Activated T-cell treated with anti-CD3 and anti-CD28 coated beads, Interleukin-2, amount 50 U/mL, for 72 hours (primary cell): ENCODE results near the gene ATXN2. TPM values are rescaled to one million over a fixed set of nuclear protein-coding genes. Genes with fewer than 3 reads are reported as not detected.
"Not testable (repeated sequence)": the region's sequence is repeated elsewhere in the genome, so short reads cannot be mapped to it uniquely, and the experiment has no call there.

Source experiments
- ATAC-seq, 2 donors: fragments of 150-1000 bp; cut with Tn5 transposase; replicated peaks in 1 of 2; 2 replicates each; pipeline ENCODE4 v1.10.0; 2021; ENCODE audit warnings: moderate library complexity in 2 of 2, mild to moderate bottlenecking in 1 of 2
- DNase-seq, 2 donors: peaks; one replicate each; pipeline ENCODE4 v3.0.0; 2021 to 2022; ENCODE audit warnings: mixed read lengths in 1 of 2
- H3K27ac Mint-ChIP-seq: one replicate; pipeline ENCODE4 v1.8.0; 2022; ENCODE audit warnings: mild to moderate bottlenecking, moderate library complexity, mixed read lengths
- H3K27me3 Mint-ChIP-seq: one replicate; pipeline ENCODE4 v1.8.0; 2022; ENCODE audit warnings: low read depth, mixed read lengths
- H3K36me3 Mint-ChIP-seq, 2 donors: one replicate each; pipeline ENCODE4 v1.8.0; 2022; ENCODE audit warnings: mixed read lengths in 2 of 2, mild to moderate bottlenecking in 1 of 2; ENCODE audit not compliant: insufficient read depth in 2 of 2
- H3K4me1 Mint-ChIP-seq: one replicate; pipeline ENCODE4 v1.8.0; 2022; ENCODE audit warnings: low read depth, mixed read lengths
- H3K4me3 Mint-ChIP-seq, 2 donors: one replicate each; pipeline ENCODE4 v1.8.0; 2022; ENCODE audit warnings: mild to moderate bottlenecking in 2 of 2, mixed read lengths in 2 of 2, moderate library complexity in 2 of 2
- H3K9me3 Mint-ChIP-seq, 2 donors: one replicate each; pipeline ENCODE4 v1.8.0; 2022; ENCODE audit warnings: mixed read lengths in 2 of 2
- total RNA-seq, 2 donors: library from RNA; stranded (reverse); gene quantifications; one replicate each; pipeline ENCODE4 v1.2.3, GENCODE V29; 2022

The ATXN2 gene
- total RNA-seq, 2 donors from 2014 or later, result 45.4 to 47.9 TPM

GRCh38 chr12:111595341-111595835 lies 3.7 kb downstream of the ATXN2 start:
- Mint-ChIP-seq H3K4me1 (peaks cover 43% of the 10 kb centered on the region), H3K4me3 (peak overlapping the region; percentile 6 to 44)
- H3K27me3 Mint-ChIP-seq, DNase-seq, H3K27ac Mint-ChIP-seq, ATAC-seq, H3K36me3 Mint-ChIP-seq, H3K9me3 Mint-ChIP-seq: not testable (repeated sequence)

GRCh38 chr12:111591399-111592010 lies 7.6 kb downstream of the ATXN2 start:
- ATAC-seq, DNase-seq, H3K4me3 Mint-ChIP-seq, H3K36me3 Mint-ChIP-seq, H3K27ac Mint-ChIP-seq, H3K27me3 Mint-ChIP-seq, H3K9me3 Mint-ChIP-seq: not testable (repeated sequence)
- peaks cover 29% of the 10 kb centered on the region for H3K4me1 Mint-ChIP-seq

GRCh38 chr12:111590552-111590951 lies 8.6 kb downstream of the ATXN2 start:
- Mint-ChIP-seq H3K36me3 (no peaks in the 10 kb centered on the region), H3K27ac (no peak overlapping the region), H3K9me3 (no peaks in the 10 kb centered on the region), H3K27me3 (no peaks in the 10 kb centered on the region), H3K4me3 (no peak overlapping the region), H3K4me1 (peaks cover 19% of the 10 kb centered on the region)
- no peak for DNase-seq
- no peak for ATAC-seq

- peaks cover 10% of the 10 kb centered on the region for H3K4me1 Mint-ChIP-seq
- H3K27ac Mint-ChIP-seq, result no peak overlapping the region
- H3K36me3 Mint-ChIP-seq, result no peaks in the 10 kb centered on the region
- no peak for DNase-seq
- H3K9me3 Mint-ChIP-seq, result no peaks in the 10 kb centered on the region
- no peaks in the 10 kb centered on the region for H3K27me3 Mint-ChIP-seq
- no peak overlapping the region for H3K4me3 Mint-ChIP-seq
- no peak for ATAC-seq
Observed at GRCh38 chr12:111589601-111590000, 9.5 kb downstream of the ATXN2 start.

- no peak overlapping the region for H3K27ac Mint-ChIP-seq
- H3K4me1 Mint-ChIP-seq, result no peaks in the 10 kb centered on the region
- no peaks in the 10 kb centered on the region for H3K9me3 Mint-ChIP-seq
- DNase-seq (no peak), ATAC-seq (no peak)
- H3K27me3 Mint-ChIP-seq, result no peaks in the 10 kb centered on the region
- no peaks in the 10 kb centered on the region for H3K36me3 Mint-ChIP-seq
- no peak overlapping the region for H3K4me3 Mint-ChIP-seq
Observed at GRCh38 chr12:111588010-111588409, 11.1 kb downstream of the ATXN2 start.

GRCh38 chr12:111586986-111587385 lies 12.1 kb downstream of the ATXN2 start:
- ATAC-seq (no peak), DNase-seq (no peak)
- Mint-ChIP-seq H3K4me1 (no peaks in the 10 kb centered on the region), H3K9me3 (no peaks in the 10 kb centered on the region), H3K27me3 (no peaks in the 10 kb centered on the region), H3K27ac (no peak overlapping the region), H3K4me3 (no peak overlapping the region), H3K36me3 (no peaks in the 10 kb centered on the region)

GRCh38 chr12:111585690-111586089 lies 13.4 kb downstream of the ATXN2 start:
- Mint-ChIP-seq H3K9me3 (no peaks in the 10 kb centered on the region), H3K27ac (no peak overlapping the region), H3K36me3 (peaks cover 0 to 1% of the 10 kb centered on the region in 2 donors), H3K4me3 (no peak overlapping the region), H3K4me1 (no peaks in the 10 kb centered on the region), H3K27me3 (no peaks in the 10 kb centered on the region)
- ATAC-seq, result no peak
- no peak for DNase-seq

GRCh38 chr12:111584959-111585358 lies 14.2 kb downstream of the ATXN2 start:
- Mint-ChIP-seq H3K9me3 (no peaks in the 10 kb centered on the region), H3K27ac (no peak overlapping the region)
- ATAC-seq, result no peak

GRCh38 chr12:111583506-111583905 lies 15.6 kb downstream of the ATXN2 start:
- not testable (repeated sequence) for H3K27me3 Mint-ChIP-seq, H3K4me1 Mint-ChIP-seq, ATAC-seq, DNase-seq, H3K9me3 Mint-ChIP-seq, H3K27ac Mint-ChIP-seq, H3K36me3 Mint-ChIP-seq, H3K4me3 Mint-ChIP-seq

More at GRCh38 chr12:111584959-111585358, 14.2 kb downstream of the ATXN2 start:
- no peaks in the 10 kb centered on the region for H3K4me1 Mint-ChIP-seq
- H3K4me3 Mint-ChIP-seq, result no peak overlapping the region
- DNase-seq, result no peak
- H3K27me3 Mint-ChIP-seq, result no peaks in the 10 kb centered on the region
- H3K36me3 Mint-ChIP-seq, result peaks cover 0 to 1% of the 10 kb centered on the region in 2 donors

GRCh38 chr12:111582133-111582747 lies 16.9 kb downstream of the ATXN2 start:
- Mint-ChIP-seq H3K9me3 (no peaks in the 10 kb centered on the region), H3K4me1 (peaks cover 9% of the 10 kb centered on the region), H3K27me3 (no peaks in the 10 kb centered on the region), H3K27ac (no peak overlapping the region), H3K4me3 (no peak overlapping the region), H3K36me3 (peaks cover 0 to 1% of the 10 kb centered on the region in 2 donors)
- ATAC-seq (no peak), DNase-seq (no peak)

GRCh38 chr12:111581434-111582132 lies 17.5 kb downstream of the ATXN2 start:
- peaks cover 0 to 1% of the 10 kb centered on the region in 2 donors for H3K36me3 Mint-ChIP-seq
- DNase-seq (no peak), ATAC-seq (no peak)
- no peak overlapping the region for H3K27ac Mint-ChIP-seq
- H3K4me1 Mint-ChIP-seq, result peaks cover 9% of the 10 kb centered on the region
- no peak overlapping the region for H3K4me3 Mint-ChIP-seq
- H3K27me3 Mint-ChIP-seq, result no peaks in the 10 kb centered on the region
- no peaks in the 10 kb centered on the region for H3K9me3 Mint-ChIP-seq

GRCh38 chr12:111580737-111581136 lies 18.4 kb downstream of the ATXN2 start:
- H3K36me3 Mint-ChIP-seq, result peaks cover 0 to 1% of the 10 kb centered on the region in 2 donors
- no peaks in the 10 kb centered on the region for H3K9me3 Mint-ChIP-seq
- no peak for DNase-seq
- H3K27ac Mint-ChIP-seq, result no peak overlapping the region
- H3K4me1 Mint-ChIP-seq, result peaks cover 9% of the 10 kb centered on the region
- H3K27me3 Mint-ChIP-seq, result no peaks in the 10 kb centered on the region
- no peak for ATAC-seq
- H3K4me3 Mint-ChIP-seq, result no peak overlapping the region

GRCh38 chr12:111580119-111580425 lies 19.0 kb downstream of the ATXN2 start:
- Mint-ChIP-seq H3K4me1 (peaks cover 9% of the 10 kb centered on the region), H3K27ac (no peak overlapping the region), H3K36me3 (peaks cover 0 to 1% of the 10 kb centered on the region in 2 donors), H3K4me3 (no peak overlapping the region), H3K9me3 (no peaks in the 10 kb centered on the region), H3K27me3 (no peaks in the 10 kb centered on the region)
- DNase-seq (no peak), ATAC-seq (no peak)
